Liver (tissue), 9 donors: Measurements from ENCODE around the gene C1QTNF1. TPM values are rescaled to one million over a fixed set of nuclear protein-coding genes. Genes with fewer than 3 reads are reported as not detected.

Source experiments
- DNase-seq: peaks from one replicate; pipeline ENCODE4 v3.0.0-alpha.2; 2017; ENCODE audit warnings: low spot score
- H3K27ac ChIP-seq, 2 donors: one replicate each; pipeline ENCODE4 v1.7.0; 2013; ENCODE audit warnings: inconsistent platforms in 2 of 2, low read length in 2 of 2, control low read depth in 1 of 2, low read depth in 1 of 2, mild to moderate bottlenecking in 1 of 2
- H3K27me3 ChIP-seq, 4 donors: one replicate each; pipeline versions ENCODE4 v1.6.1 to v1.7.0; 2013; ENCODE audit warnings: low read length in 3 of 4, inconsistent platforms in 1 of 4, mild to moderate bottlenecking in 1 of 4, moderate library complexity in 1 of 4; ENCODE audit not compliant: control insufficient read depth in 4 of 4, insufficient read depth in 4 of 4
- H3K36me3 ChIP-seq, 4 donors: one replicate each; pipeline versions ENCODE4 v1.6.1 to v1.7.0; 2013; ENCODE audit warnings: low read length in 3 of 4, mild to moderate bottlenecking in 3 of 4, low read depth in 1 of 4, moderate library complexity in 1 of 4; ENCODE audit not compliant: control insufficient read depth in 4 of 4, insufficient read depth in 3 of 4
- H3K4me1 ChIP-seq, 4 donors: one replicate each; pipeline versions ENCODE4 v1.6.1 to v1.7.0; 2013; ENCODE audit warnings: low read length in 3 of 4, mild to moderate bottlenecking in 3 of 4, moderate library complexity in 1 of 4; ENCODE audit not compliant: control insufficient read depth in 4 of 4, insufficient read depth in 4 of 4
- H3K4me3 ChIP-seq, 3 donors: one replicate each; pipeline versions ENCODE4 v1.6.1 to v1.7.0; 2013; ENCODE audit warnings: low read length in 3 of 3, control low read depth in 1 of 3, low read depth in 1 of 3, mild to moderate bottlenecking in 1 of 3
- H3K9ac ChIP-seq, 2 donors: one replicate each; pipeline ENCODE4 v1.7.0; 2013; ENCODE audit warnings: low read length in 2 of 2, mild to moderate bottlenecking in 2 of 2, moderate library complexity in 2 of 2, control low read depth in 1 of 2, low read depth in 1 of 2
- H3K9me3 ChIP-seq, 4 donors: one replicate each; pipeline versions ENCODE4 v1.6.1 to v1.7.0; 2013; ENCODE audit warnings: low read length in 3 of 4; ENCODE audit not compliant: control insufficient read depth in 4 of 4
- ATF3 ChIP-seq: IDR thresholded peaks from 2 replicates; pipeline ENCODE4 v1.6.1; 2016; ENCODE audit warnings: antibody characterized with exemption
- GABPA ChIP-seq, 2 donors: IDR thresholded peaks in 1 of 2; conservative IDR thresholded peaks in 1 of 2; 2 replicates each; pipeline ENCODE4 v1.6.1; 2016; ENCODE audit warnings: antibody characterized with exemption in 2 of 2, mild to moderate bottlenecking in 1 of 2, moderate library complexity in 1 of 2
- JUND ChIP-seq, 2 donors: IDR thresholded peaks; 2 replicates each; pipeline ENCODE4 v1.6.1; 2016; ENCODE audit warnings: antibody characterized with exemption in 2 of 2
- MAX ChIP-seq: IDR thresholded peaks from 2 replicates; pipeline ENCODE4 v1.6.1; 2016; ENCODE audit warnings: antibody characterized with exemption
- NR2F2 ChIP-seq: IDR thresholded peaks from 2 replicates; pipeline ENCODE4 v1.6.1; 2016; ENCODE audit warnings: antibody characterized with exemption
- RAD21 ChIP-seq, 2 donors: IDR thresholded peaks; 2 replicates each; pipeline ENCODE4 v1.6.1; 2016; ENCODE audit warnings: antibody characterized with exemption in 2 of 2, mild to moderate bottlenecking in 2 of 2
- SP1 ChIP-seq: IDR thresholded peaks from 2 replicates; pipeline ENCODE4 v1.6.1; 2018; ENCODE audit warnings: antibody characterized with exemption, mild to moderate bottlenecking
- YY1 ChIP-seq: IDR thresholded peaks from 2 replicates; pipeline ENCODE4 v1.6.1; 2016; ENCODE audit warnings: antibody characterized with exemption, mild to moderate bottlenecking
- WGBS: extraction: QIAGEN DNeasy Blood & Tissue Kit; methylation state at CpG from one replicate; pipeline ENCODE4 v1.1.7; 2013; 5-methylcytosine and 5-hydroxymethylcytosine counted together
- polyA plus RNA-seq, 2 donors: library from polyadenylated mRNA; stranded (reverse) in 1 of 2; unstranded in 1 of 2; fragments of 200-250 nt in 1 of 2; fragments of >200 nt in 1 of 2; fragmentation: Nextera tagmentation in 1 of 2; extraction: Ambion mirVana in 1 of 2; gene quantifications; one replicate each; pipeline versions ENCODE4 v1.2.1 to v1.2.3, GENCODE V29; 2013 to 2015
- total RNA-seq, 2 donors: library from RNA; depleted of rRNA; stranded (reverse); fragments of >200 nt; gene quantifications; one replicate each; pipeline ENCODE4 v1.2.3, GENCODE V29; 2014
- donor health status: healthy.
- donor health status: healthy.
- donor health status: healthy.
- donor health status: healthy.
- donor health status: healthy.

C1QTNF1 gene
- total and polyA plus RNA-seq, 4 donors: 0.56 to 54.6 (median 16.1) TPM

GRCh38 chr17:79008666-79009387 lies 15.1 kb upstream of the C1QTNF1 start:
- H3K27ac ChIP-seq: peak overlapping the region; percentile 52 to 83
- no peak for DNase-seq
- 48% methylated on average over 7 of the region's 7 CpGs for WGBS
- H3K9ac ChIP-seq: peak overlapping the region; percentile 83 to 89
- H3K36me3 ChIP-seq: no peaks in the 10 kb centered on the region
- H3K4me3 ChIP-seq: peak overlapping the region; percentile 59 to 98 (median 91)
- peaks cover 0 to 30% (median 10%) of the 10 kb centered on the region in 4 donors for H3K4me1 ChIP-seq
- no peaks in the 10 kb centered on the region for H3K9me3 ChIP-seq
- H3K27me3 ChIP-seq: no peaks in the 10 kb centered on the region
- TF ChIP-seq JUND (IDR thresholded peaks at IDR 0.05): no peak
- TF ChIP-seq ATF3: no peak

- H3K4me1 ChIP-seq: peaks cover 0 to 30% (median 10%) of the 10 kb centered on the region in 4 donors
These were observed 14.3 kb upstream of the C1QTNF1 start, which contains the start of gene CANT1 for GRCh38 chr17:79009397-79010303. Gene CANT1, minus strand, starts transcription at chr17:79009764. Its CDS starts 12,142 bp downstream, at chr17:78997622.

GRCh38 chr17:79010304-79010646 lies 13.7 kb upstream of the C1QTNF1 start:
- DNase-seq: no peak
- Histone ChIP-seq H3K9me3 (no peaks in the 10 kb centered on the region), H3K27ac (peak overlapping the region; percentile 73 to 83), H3K27me3 (no peaks in the 10 kb centered on the region), H3K9ac (peak overlapping the region; percentile 21 to 89), H3K36me3 (no peaks in the 10 kb centered on the region), H3K4me1 (peaks cover 0 to 30% (median 10%) of the 10 kb centered on the region in 4 donors), H3K4me3 (peak overlapping the region in 2 of 3 donors; percentile 59 to 69)
- no peak for TF ChIP-seq SP1
- no peak for TF ChIP-seq MAX
- TF ChIP-seq ATF3: no peak
- no peak for TF ChIP-seq YY1
- 71% methylated on average over 7 of the region's 7 CpGs for WGBS

More at GRCh38 chr17:79009397-79010303, 14.3 kb upstream of the C1QTNF1 start, which contains the start of gene CANT1:
- DNase-seq: peak; percentile 86
- Histone ChIP-seq H3K9ac (peak within 1 kb of the TSS; percentile 83 to 89), H3K36me3 (no peaks in the 10 kb centered on the region), H3K27ac (peak within 1 kb of the TSS; percentile 73 to 83), H3K27me3 (no peaks in the 10 kb centered on the region), H3K9me3 (no peaks in the 10 kb centered on the region), H3K4me3 (peak within 1 kb of the TSS; percentile 59 to 98 (median 91))
- 2% methylated on average over 73 of the region's 73 CpGs for WGBS
- no peak for TF ChIP-seq RAD21 (IDR thresholded peaks at IDR 0.05)
- peak in 1 of 2 donors; percentile 62 for TF ChIP-seq GABPA (IDR thresholded peaks at IDR 0.05 in 1 of 2, conservative IDR thresholded peaks at IDR 0.05 in 1 of 2)
- TF ChIP-seq NR2F2: peak; percentile 32
